Skeletal muscle cell (primary cell): Measurements from ENCODE around the gene VAV3.
"Not testable (repeated sequence)": the region's sequence is repeated elsewhere in the genome, so short reads cannot be mapped to it uniquely, and the experiment has no call there.

Source experiments
- DNase-seq: peaks from one replicate; pipeline ENCODE4 v3.0.0-alpha.2; 2010; ENCODE audit warnings: low read depth
- H3K4me3 ChIP-seq: 2 replicates; pipeline ENCODE4 v1.5.1; 2011; ENCODE audit warnings: low read depth, mild to moderate bottlenecking, control low read depth, low read length, moderate library complexity

Gene VAV3

DNA sequence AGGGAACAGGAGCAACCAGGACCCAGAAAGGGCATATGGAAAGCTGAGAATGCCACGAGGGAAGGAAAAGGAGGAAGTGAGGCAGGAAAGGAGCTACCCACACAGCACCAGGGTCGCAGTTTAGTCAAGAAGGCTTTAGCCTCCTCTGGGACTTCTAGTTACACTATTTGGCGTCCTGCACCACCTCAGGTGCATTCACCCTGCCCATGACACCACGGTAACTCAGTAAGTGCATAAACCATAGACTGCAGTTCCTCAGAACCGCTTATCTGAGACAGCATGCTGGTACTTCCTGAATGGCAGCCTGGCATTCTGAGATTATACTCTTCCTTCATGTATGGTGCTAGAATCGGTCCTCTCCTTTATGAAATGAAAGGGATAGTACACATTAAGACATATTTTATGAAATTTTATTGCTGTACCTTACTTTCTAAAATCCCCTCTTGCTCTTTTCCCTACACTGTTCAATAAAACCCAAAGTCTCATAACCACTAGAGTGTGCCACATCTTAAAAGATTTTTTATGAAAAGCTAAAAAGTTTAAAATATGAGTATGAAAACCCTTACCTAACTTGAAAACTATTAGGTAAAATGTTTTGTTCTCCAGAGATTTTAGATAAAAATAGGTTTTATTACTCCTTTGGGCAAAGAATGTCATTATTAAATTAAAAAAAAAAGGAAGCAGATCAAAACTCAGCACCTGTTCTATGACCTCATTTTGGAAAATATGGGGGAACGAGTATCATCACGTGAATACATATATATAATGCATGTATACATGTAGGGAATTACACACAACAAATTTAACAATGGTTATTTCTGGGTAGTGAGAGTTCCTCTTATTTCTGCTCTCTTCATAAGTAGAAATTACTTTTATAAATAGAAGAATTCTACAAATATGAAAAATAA lies 67.3 kb downstream of the VAV3 start:
- DNase-seq = no peak
- no peak overlapping the region for H3K4me3 ChIP-seq

DNA sequence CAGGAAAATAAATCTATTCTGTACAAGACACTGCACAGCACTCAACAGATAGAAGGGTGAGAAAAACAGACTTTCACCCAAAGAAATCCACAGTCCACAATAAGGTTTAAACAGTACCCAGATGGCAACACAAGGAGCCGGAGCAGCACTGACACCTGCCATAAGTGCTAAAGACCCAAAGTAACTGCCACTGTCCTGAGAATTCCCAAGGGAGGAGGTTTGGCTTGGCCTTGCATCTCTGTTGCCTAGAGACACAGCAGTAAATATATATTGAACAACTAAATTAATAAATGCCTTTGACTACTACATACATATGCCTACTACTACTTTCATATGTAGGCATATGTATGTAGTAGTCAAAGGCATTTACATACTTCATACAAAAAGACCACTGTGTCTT lies 68.0 kb downstream of the VAV3 start:
- no peak overlapping the region for H3K4me3 ChIP-seq
- DNase-seq = no peak

DNA sequence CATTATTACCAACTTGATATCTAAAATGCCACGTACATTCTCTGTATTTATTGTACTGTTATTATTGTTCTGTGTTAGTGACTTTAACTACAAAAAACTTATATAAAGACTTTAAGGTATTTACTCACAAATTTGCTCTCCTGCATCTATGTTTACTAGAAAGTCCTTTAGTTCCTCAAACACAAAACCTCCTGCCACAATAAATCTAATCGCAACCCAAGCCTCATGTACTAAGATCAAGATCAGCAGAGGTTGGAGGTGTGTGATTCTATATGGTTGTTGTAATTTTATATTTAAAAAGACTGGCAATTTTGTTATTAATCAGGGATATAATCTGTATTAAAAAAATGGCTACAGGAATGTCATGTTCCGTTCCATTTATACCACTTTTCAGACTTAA lies 68.6 kb downstream of the VAV3 start:
- no peak for DNase-seq
- H3K4me3 ChIP-seq = no peak overlapping the region

DNA sequence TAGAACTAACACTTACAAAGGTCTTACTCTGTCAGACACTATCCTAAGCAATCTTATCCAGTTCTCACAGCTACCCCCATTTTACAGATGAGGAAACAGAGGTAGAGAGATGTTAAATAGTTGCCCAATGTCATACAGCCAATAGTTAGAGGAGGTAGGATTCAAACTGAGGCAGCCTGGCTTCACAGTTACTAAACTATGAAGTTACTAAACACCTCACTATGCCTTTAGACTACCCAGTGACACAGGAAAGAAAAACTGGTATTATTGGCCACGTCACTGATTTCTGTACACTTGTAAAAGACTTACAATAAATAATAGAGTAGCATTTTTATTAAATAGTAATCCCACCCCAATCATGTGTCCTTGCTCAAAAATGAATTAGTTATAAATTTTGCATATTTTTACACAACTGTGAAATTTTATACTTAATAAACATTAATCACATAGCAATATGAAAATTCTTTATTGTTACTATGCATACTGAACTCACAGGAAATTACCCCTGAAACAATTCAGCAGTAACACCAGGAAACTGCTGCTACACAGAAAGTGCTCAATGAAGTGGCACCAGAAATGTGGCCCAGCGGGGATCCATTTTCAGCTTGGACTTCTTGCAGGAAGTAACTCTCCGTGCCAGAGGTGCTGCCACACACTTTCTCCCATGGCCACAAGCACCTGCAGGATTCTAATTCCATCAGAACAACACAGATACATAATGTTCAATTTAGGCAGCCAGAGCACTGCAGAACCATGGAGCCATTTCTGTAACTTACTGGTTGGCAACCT lies 69.4 kb downstream of the VAV3 start:
- no peak overlapping the region for H3K4me3 ChIP-seq
- no peak for DNase-seq

DNA sequence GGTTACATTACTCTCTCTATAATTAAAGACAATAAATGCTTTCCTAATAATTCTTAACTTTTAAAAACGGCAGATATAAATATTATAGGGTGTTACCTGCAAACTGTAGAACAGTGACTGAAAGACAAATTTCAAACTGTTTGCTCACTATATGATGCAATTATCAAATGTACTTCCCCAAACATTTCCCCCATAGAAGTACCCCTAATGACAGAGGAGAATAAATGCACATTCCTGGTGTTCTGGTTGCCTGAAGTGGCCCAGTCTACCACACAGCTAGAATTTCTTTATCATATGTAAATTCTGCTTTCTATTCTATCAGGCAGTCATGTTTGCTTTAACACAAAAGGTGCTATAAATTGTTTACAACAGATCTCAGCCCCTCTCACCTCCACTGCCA lies 70.4 kb downstream of the VAV3 start:
- no peak overlapping the region for H3K4me3 ChIP-seq
- no peak for DNase-seq

DNA sequence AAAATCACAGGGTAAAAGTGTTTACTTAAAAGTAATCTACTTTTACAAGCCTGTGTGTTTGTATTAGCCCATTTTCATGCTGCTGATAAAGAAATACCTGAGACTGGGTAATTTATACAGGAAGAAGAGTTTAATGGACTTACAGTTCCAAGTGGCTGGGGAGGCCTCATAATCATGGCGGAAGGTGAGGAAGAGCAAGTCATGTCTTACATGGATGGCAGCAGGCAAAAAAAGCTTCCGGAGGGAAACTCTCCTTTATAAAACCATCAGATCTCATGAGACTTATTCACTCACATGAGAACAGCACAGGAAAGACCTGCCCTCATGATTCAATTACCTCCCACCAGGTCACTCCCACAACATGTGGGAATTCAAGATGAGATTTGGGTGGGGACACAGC lies 71.6 kb downstream of the VAV3 start:
- not testable (repeated sequence) for DNase-seq, H3K4me3 ChIP-seq

DNA sequence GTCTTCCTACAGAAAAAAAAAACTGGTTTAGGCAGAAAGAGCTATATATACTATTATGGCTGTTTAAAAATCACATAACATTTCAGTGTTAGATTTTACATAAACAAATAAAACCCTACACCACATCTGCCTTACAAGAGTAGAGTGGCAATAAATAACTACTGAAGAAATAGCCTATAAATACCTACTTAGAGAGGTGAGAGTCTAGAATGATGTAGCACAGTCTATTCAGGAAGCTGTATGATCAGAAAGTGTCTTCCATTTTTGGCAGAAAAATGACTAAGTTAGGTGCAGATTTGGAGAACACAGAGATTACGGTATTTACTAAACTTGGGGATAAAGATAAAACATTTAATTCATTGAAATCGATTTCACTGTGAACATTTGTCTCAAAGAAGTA lies 75.5 kb downstream of the VAV3 start:
- DNase-seq = no peak
- H3K4me3 ChIP-seq = no peak overlapping the region

DNA sequence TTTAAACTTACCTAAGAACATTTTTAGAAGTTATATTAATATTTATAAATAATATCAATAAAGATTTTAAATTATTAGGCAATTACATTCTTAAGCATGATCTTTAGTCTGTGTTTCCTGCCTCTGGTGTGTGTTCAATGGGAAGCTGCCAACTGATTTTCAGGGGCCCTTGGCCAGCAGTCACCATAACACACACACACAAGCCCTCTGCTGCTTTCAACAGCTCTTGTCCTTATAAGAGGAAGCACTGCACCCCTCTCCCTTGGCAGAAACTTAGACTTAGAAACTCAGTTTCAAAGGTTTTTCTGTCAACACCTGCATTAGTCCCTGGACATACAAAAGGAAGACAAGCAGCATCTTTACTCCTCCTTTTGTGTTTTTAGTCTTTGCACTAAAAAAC lies 81.4 kb downstream of the VAV3 start:
- DNase-seq = no peak
- no peak overlapping the region for H3K4me3 ChIP-seq

DNA sequence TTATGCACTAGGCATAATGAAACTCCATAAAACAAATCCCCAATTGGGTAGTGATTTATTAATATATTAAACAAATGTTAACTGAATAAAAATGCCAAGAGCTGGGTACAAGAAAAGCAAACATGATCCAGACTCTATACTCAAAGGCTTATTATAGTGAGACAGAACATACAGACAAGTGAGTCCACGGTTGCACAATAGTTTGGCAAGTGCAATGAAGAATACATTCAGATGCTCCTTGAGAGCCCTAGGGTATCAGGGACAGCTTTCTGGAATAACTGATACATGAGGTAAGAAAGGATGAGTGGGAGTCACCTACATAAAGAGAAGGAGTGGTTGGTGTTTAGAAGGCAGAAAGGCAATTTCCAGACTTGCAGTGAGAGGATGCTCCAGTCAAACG lies 85.1 kb downstream of the VAV3 start:
- no peak for DNase-seq
- H3K4me3 ChIP-seq = no peak overlapping the region

DNA sequence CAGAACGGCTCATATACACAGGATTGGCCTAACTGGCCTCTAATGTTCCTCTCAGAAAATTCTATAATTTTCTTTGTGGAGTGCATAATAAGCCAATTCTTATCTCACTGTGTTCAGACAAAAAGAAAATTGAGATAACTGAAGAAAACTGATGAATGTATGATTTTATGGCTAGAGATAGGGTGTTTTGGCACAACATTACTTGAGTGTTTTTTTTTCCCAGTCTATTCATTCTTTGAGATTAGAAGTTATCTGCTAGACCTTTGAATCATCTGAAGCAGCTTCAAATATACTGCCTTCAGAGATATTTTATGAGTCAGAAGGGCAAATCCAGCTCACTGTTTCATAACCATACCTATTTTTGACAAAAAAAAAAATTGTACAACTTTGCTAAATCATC lies 85.6 kb downstream of the VAV3 start:
- H3K4me3 ChIP-seq = no peak overlapping the region
- no peak for DNase-seq

DNA sequence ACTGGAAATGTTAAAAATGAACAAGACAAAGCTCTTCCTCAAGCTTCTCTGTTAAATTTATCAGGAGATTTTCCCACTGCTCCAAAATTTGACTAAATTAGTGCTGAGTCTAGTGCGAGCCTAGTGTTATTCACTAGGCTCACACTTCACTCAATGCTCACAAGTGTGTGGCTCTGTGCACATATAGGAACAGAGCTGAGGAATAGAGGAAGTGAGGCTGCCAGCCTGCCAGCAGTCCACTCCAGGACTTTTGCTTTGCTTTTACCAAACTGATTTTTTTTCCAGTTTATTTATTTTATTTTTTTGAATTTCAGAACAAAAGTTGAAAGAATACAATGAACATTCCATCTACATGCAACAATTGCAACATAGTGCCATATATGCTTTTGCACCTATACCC lies 87.2 kb downstream of the VAV3 start:
- DNase-seq = no peak
- no peak overlapping the region for H3K4me3 ChIP-seq

DNA sequence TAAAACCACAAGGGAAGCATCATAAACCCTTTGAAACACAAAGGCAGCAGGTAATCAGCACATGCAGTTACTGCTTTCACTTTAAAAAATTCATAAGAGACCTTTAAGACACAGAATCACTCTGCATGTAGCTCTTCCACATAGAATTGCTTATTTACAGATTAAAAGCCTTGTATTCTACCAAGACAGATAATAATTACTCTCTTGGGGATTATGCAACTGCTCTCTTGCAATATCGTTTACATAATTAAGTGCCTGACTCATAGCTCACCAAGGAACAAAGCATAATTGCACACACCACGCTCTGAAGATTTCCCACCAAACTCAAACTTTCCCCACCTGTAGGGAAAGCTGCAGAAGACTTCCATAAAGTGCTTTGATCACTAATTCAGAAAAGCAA lies 87.9 kb downstream of the VAV3 start:
- DNase-seq = peak; percentile 46

DNA sequence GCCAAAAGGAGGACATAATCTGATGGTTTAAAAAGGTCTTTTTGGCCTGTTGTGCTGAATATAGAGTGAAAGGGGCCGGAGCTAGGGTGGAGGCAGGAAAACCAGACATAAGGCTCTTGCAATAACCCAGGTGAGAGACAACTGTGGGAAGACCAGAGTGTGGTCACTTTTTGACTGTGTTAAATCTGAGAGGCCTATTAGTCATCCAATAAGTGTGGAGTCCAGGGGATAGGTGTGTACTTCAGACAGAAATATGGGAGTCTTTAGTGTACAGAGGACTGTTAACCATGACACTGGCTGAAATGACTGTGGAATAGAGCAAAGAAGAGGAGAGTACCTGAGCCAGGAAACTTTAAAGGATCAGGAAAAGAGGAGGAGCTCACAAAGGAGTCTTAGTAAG lies 89.3 kb downstream of the VAV3 start:
- no peak overlapping the region for H3K4me3 ChIP-seq
- no peak for DNase-seq

More for the DNA sequence above, 87.9 kb downstream of the VAV3 start:
- H3K4me3 ChIP-seq = no peak overlapping the region

DNA sequence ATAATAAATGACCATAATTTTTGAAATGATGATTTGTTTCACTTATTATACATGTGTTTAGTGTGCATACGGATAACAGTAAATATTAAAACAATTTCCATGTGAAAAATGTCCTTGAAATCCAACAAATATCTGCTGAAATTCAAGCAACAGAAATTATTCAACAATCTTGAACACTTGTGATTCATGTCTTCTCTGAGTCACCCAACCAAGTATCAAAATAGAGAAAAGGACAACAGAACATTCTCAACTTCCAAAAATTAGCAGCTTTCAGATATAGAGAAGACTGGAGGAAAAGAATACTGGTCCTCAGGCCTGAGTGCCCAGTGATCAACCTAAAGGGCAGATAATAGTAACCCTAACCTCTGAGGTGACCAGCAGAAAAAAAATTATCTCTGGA lies 90.8 kb downstream of the VAV3 start:
- DNase-seq = no peak
- no peak overlapping the region for H3K4me3 ChIP-seq

DNA sequence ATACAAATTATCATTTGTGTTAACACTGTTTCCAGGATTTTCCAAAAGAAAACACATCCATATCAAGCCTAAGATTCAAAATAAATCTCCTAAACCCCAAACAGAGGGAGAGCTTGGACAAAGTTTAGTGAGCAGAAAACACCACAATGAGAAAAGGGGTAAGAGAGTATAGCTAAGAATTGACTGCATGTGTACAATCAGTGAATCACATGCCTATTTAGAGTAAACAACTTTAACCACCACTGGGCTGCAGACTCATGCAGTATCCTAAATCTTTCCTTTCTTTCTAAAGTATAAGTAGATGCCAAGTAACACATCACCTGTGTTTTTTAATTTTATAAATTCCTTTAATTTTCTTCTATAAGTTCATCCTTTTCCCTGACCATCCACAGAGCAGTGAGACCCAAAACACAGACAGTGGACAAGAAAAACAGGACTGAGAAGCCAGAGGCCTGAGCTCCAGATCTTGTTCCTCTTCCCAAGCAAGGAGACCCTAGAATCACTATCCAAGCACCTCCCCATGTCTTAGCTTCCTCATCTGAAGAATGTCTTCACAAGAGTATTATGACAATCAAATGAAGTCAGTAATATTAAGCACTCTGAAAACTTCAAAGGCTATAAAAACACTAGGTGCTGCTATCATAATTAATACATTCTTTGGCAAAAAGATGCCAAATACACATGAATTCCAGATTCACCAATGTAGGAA lies 93.1 kb downstream of the VAV3 start:
- DNase-seq = no peak

DNA sequence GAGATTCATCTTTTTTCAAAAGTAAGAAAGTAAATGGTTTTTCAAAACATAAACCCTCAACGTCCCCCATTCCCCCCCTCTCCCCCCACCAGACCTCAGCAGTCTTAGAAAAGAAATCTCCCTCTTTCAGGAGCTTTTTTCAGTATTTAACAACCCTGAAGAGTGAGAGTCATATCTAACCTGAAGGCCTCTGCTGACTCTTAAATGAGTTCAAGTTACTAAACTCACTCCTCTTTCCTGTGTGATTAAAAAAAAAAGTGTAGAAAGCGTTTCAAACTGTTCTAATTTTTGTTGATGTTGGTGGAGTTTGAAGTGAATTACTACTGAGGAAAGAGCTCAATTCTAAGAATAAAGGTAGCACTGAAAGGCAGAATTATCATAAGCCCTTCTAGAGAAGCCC lies 93.7 kb downstream of the VAV3 start:
- DNase-seq = no peak
- no peak overlapping the region for H3K4me3 ChIP-seq

More for the DNA sequence above, 93.1 kb downstream of the VAV3 start:
- H3K4me3 ChIP-seq = no peak overlapping the region

DNA sequence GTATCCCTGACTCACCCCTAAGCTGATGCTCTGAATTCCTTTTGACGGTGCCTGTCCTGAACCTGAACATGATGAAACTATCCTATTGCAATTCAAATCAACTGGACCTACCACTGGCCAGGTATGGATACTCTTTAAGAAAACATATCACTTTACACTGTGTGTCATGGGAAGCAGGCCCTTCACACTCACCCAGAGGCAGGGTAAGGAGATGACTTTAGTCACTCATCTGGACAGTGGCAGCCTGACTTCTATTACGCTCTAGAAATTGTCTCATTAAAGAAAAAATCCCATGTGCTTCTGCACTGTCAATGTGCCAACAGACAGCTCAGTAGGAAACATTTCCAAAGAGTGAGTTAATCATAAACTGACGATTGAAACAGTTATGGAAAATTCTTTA lies 94.3 kb downstream of the VAV3 start:
- H3K4me3 ChIP-seq = no peak overlapping the region
- no peak for DNase-seq

DNA sequence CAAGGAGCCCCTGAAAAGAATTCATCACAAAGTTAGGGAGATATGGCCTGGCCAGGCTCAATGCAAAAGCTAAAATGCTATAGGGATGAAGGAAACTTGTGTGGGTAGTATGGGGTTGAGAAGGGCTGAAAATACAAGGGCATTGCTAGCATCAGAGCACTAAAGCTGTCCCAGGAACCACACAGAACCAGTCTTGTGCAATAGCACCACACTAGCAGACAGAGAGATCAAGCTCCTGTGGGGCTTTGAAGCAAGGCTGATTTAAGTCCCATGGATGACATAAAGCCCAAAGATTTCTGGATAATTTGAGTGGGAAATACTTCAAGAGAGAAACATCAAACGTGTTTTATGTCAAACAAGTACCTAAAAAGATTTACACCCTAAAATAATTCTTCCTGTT lies 97.1 kb downstream of the VAV3 start:
- H3K4me3 ChIP-seq = no peak overlapping the region
- no peak for DNase-seq

DNA sequence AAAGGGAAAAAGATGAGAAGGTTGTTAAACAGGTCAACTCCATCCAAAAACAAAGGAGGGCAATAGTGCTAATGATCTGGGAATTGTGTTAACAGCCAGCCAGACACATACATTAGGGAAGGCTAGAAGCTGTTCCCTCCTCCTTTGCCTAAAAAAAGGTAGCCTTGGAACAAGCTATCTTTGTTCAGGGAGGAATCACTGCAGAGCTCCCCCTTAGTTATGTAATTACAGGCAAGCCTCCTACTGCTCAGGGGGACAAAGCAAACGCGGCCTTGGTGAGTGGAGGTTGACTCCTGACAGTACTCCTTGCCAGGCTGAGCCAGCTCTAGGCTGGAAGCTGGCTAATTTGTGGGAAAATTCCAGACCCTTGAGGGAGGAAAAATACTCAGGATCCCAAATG lies 97.6 kb downstream of the VAV3 start:
- DNase-seq = no peak
- H3K4me3 ChIP-seq = no peak overlapping the region

DNA sequence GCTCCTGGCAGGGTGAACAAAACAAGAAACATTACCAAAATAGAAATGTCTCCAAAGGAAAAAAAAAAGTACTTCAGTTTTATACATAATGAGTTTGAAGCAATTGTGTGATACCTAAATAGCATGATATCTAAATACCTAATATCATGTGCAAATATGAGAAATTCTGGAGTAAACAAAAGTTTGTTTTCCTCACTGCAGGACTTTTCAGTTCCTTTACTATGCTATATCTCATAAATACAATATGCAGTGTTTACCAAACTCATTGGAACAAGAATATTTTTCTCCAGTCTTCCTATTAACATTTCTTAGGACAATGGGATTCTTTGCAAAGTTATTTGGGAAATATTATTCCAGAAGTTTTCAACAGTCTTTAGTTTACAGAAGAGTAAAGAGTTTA lies 98.1 kb downstream of the VAV3 start:
- H3K4me3 ChIP-seq = no peak overlapping the region
- DNase-seq = no peak
